HCT116 (cell line): ENCODE measurements around the gene C18orf32. TPM values are rescaled to one million over a fixed set of nuclear protein-coding genes. Genes with fewer than 3 reads are reported as not detected.

Experiments
- ATAC-seq: fragments of 200-7000 bp; cut with Tn5 transposase; 2 replicates; pipeline ENCODE4 v1.9.1; 2020; ENCODE audit warnings: mild to moderate bottlenecking, moderate library complexity
- BruUV-seq: library from RNA; stranded (reverse); fragments of 400-500 nt; replicated peaks from 2 replicates; lab custom pipeline; 2021; lab: Mats Ljungman, UMichigan
- CTCF ChIA-PET: fragments of 300-600 bp; sonication (Branson Sonifier 250); formaldehyde crosslinking; loops from one replicate; lab custom pipeline; 2021; ENCODE audit warnings: antibody characterized with exemption; lab: Charles Lee
- POLR2A ChIA-PET: fragments of 300-600, 350-600 bp; sonication (Branson Sonifier 250); formaldehyde crosslinking; loops from one replicate; lab custom pipeline; 2021; ENCODE audit warnings: antibody characterized with exemption; lab: Charles Lee
- RAD21 ChIA-PET, 2 experiments: fragments of 300-600 bp; sonication (Branson Sonifier 250); formaldehyde crosslinking; loops; one replicate each; lab custom pipeline; 2023; ENCODE audit warnings: low total read pairs in 2 of 2; ENCODE audit not compliant: uncharacterized antibody in 2 of 2, unreplicated experiment in 2 of 2, low non-redundant PET in 1 of 2; lab: Charles Lee
- DNase-seq: peaks from one replicate; pipeline ENCODE4 v3.0.0-alpha.2; 2010; ENCODE audit warnings: low read depth, low spot score
- H2AFZ ChIP-seq: fragments of 200-600 bp; shearing (Covaris generic), sonication (generic); 2 replicates; pipeline ENCODE4 v1.6.1; 2017; ENCODE audit warnings: low read depth, mixed run types, mixed read lengths, antibody characterized with exemption, low read length; ENCODE audit not compliant: poor library complexity, severe bottlenecking
- H3K27ac ChIP-seq: 2 replicates; pipeline ENCODE4 v1.5.1; 2012; ENCODE audit warnings: low read depth, low read length
- H3K27me3 ChIP-seq: fragments of 200-600 bp; sonication (generic); 2 replicates; pipeline ENCODE4 v1.6.1; 2016; ENCODE audit warnings: mixed run types, low read length, mixed read lengths; ENCODE audit not compliant: insufficient read depth
- H3K36me3 ChIP-seq, 2 experiments: fragments of 200-500 bp in 1 of 2; fragments of 200-600 bp in 1 of 2; sonication (Bioruptor generic) in 1 of 2; sonication (generic) in 1 of 2; 2 replicates each; pipeline versions ENCODE4 v1.5.1 to v1.6.1; 2014 to 2016; ENCODE audit warnings: low read length in 2 of 2, inconsistent platforms in 1 of 2, mixed read lengths in 1 of 2, mixed run types in 1 of 2; ENCODE audit not compliant: insufficient read depth in 2 of 2, control insufficient read depth in 1 of 2
- H3K4me1 ChIP-seq, 2 experiments: fragments of 200-600 bp in 1 of 2; sonication (generic) in 1 of 2; 2 replicates each; pipeline versions ENCODE4 v1.5.1 to v1.6.1; 2012 to 2017; ENCODE audit warnings: low read length in 2 of 2, inconsistent platforms in 1 of 2, mild to moderate bottlenecking in 1 of 2, mixed read lengths in 1 of 2, mixed run types in 1 of 2, moderate library complexity in 1 of 2; ENCODE audit not compliant: insufficient read depth in 2 of 2, control insufficient read depth in 1 of 2
- H3K4me2 ChIP-seq: fragments of 200-600 bp; sonication (generic); 2 replicates; pipeline ENCODE4 v1.6.1; 2017; ENCODE audit warnings: mixed run types, low read length, mixed read lengths
- H3K4me3 ChIP-seq, 2 experiments: fragments of 200-600 bp in 1 of 2; sonication (generic) in 1 of 2; replicated peaks in 1 of 2; 2 replicates each; pipeline ENCODE4 v1.5.1; 2011 to 2016; ENCODE audit warnings: low read length in 2 of 2, control low read depth in 1 of 2, low read depth in 1 of 2, mild to moderate bottlenecking in 1 of 2, mixed read lengths in 1 of 2, mixed run types in 1 of 2
- H3K79me2 ChIP-seq: fragments of 200-600 bp; sonication (generic); 2 replicates; pipeline ENCODE4 v1.6.1; 2017; ENCODE audit warnings: mild to moderate bottlenecking, mixed run types, low read length, moderate library complexity, mixed read lengths; ENCODE audit not compliant: insufficient read depth
- H3K9ac ChIP-seq: fragments of 200-600 bp; sonication (generic); 2 replicates; pipeline ENCODE4 v1.6.1; 2016; ENCODE audit warnings: low read length, mixed read lengths
- H3K9me2 ChIP-seq: fragments of 200-600 bp; sonication (generic), shearing (Covaris generic); 2 replicates; pipeline ENCODE4 v1.6.1; 2017; ENCODE audit warnings: mixed run types, mild to moderate bottlenecking, moderate library complexity; ENCODE audit not compliant: insufficient read depth
- H3K9me3 ChIP-seq, 2 experiments: fragments of 200-500 bp in 1 of 2; fragments of 200-600 bp in 1 of 2; sonication (Bioruptor generic) in 1 of 2; sonication (generic) in 1 of 2; 2 replicates each; pipeline ENCODE4 v1.6.1; 2014 to 2017; ENCODE audit warnings: low read length in 2 of 2, mixed read lengths in 2 of 2, inconsistent platforms in 1 of 2, low read depth in 1 of 2, mild to moderate bottlenecking in 1 of 2, mixed run types in 1 of 2, moderate library complexity in 1 of 2; ENCODE audit not compliant: control insufficient read depth in 1 of 2, insufficient read depth in 1 of 2
- H4K20me1 ChIP-seq: fragments of 200-600 bp; sonication (generic), shearing (Covaris generic); 2 replicates; pipeline ENCODE4 v1.6.1; 2017; ENCODE audit warnings: mixed run types, mild to moderate bottlenecking, moderate library complexity; ENCODE audit not compliant: insufficient read depth
- RAD21 ChIP-seq: IDR thresholded peaks from 2 replicates; pipeline ENCODE4 v1.6.1; 2012; ENCODE audit warnings: low read depth, mild to moderate bottlenecking
- intact Hi-C: fragments of 100-400 bp; cut with micrococcal nuclease; formaldehyde crosslinking; loops from 2 replicates; pipeline ENCODE4 v1.10.0; 2022
- total RNA-seq: library from RNA; stranded (reverse); gene quantifications from one replicate; pipeline ENCODE4 v1.2.1, GENCODE V29; 2021; ENCODE audit not compliant: unreplicated experiment
- TF ChIP-seq, protein P1 (sequence below): IDR thresholded peaks from 2 replicates; pipeline ENCODE4 v1.6.1; 2012; ENCODE audit warnings: low read depth

Gene C18orf32
- total RNA-seq, 1 experiment from 2014 or later, result 35.0 TPM

DNA sequence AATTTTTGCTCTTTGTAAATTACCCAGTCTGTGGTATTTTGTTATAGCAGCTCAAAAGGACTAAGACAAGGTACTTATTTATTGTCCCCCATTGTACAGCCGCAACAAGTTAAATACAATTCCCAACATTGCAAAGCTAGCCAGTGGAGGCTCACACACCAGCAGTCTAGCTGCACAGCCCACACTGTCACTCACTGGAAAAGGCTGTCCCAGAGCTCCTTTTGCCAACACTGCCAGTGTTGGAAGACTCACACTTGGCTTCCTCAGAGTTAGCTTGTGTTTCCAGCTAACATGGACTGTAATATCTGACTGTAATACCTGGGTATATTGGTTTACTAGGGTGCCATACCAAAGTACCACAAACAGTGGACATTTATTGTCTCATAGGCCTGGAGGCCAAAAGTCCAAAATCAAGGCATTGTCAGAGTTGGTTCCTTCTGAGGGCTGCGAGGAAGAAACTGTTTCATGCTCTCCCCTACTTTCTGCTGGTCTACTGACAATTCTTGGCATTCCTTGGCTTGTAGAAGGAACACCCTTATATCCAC is 19.9 kb downstream of the C18orf32 start:
- no TSS peak for BruUV-seq
- CTCF ChIA-PET, result no interaction called here
- H3K4me3 ChIP-seq, result no peak overlapping the region
- H3K9ac ChIP-seq, result no peak overlapping the region
- no peaks in the 10 kb centered on the region for H3K36me3 ChIP-seq
- no peaks in the 10 kb centered on the region for H4K20me1 ChIP-seq
- no peaks in the 10 kb centered on the region for H3K4me1 ChIP-seq
- intact Hi-C loops, result no loop called here
- DNase-seq, result no peak
- RAD21 ChIA-PET, result no interaction called here
- POLR2A ChIA-PET, result interaction anchor here (1.5 kb wide), 1 partner anchor 20 kb away, joined by 3 read pairs; the partner anchor contains the start of gene C18orf32
- H3K79me2 ChIP-seq, result no peaks in the 10 kb centered on the region
- no peak for TF ChIP-seq RAD21
- TF ChIP-seq, protein P1, sequence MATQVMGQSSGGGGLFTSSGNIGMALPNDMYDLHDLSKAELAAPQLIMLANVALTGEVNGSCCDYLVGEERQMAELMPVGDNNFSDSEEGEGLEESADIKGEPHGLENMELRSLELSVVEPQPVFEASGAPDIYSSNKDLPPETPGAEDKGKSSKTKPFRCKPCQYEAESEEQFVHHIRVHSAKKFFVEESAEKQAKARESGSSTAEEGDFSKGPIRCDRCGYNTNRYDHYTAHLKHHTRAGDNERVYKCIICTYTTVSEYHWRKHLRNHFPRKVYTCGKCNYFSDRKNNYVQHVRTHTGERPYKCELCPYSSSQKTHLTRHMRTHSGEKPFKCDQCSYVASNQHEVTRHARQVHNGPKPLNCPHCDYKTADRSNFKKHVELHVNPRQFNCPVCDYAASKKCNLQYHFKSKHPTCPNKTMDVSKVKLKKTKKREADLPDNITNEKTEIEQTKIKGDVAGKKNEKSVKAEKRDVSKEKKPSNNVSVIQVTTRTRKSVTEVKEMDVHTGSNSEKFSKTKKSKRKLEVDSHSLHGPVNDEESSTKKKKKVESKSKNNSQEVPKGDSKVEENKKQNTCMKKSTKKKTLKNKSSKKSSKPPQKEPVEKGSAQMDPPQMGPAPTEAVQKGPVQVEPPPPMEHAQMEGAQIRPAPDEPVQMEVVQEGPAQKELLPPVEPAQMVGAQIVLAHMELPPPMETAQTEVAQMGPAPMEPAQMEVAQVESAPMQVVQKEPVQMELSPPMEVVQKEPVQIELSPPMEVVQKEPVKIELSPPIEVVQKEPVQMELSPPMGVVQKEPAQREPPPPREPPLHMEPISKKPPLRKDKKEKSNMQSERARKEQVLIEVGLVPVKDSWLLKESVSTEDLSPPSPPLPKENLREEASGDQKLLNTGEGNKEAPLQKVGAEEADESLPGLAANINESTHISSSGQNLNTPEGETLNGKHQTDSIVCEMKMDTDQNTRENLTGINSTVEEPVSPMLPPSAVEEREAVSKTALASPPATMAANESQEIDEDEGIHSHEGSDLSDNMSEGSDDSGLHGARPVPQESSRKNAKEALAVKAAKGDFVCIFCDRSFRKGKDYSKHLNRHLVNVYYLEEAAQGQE, result no peak
- H3K9me3 ChIP-seq, result no peaks in the 10 kb centered on the region
- no peaks in the 10 kb centered on the region for H3K27me3 ChIP-seq
- no peaks in the 10 kb centered on the region for H3K9me2 ChIP-seq
- H3K4me2 ChIP-seq, result no peak overlapping the region
- no peak overlapping the region for H2AFZ ChIP-seq
- H3K27ac ChIP-seq, result no peak overlapping the region
- no peak for ATAC-seq
